Measurements from ENCODE around the gene RAX2. TPM values are rescaled to one million over a fixed set of nuclear protein-coding genes. Genes with fewer than 3 reads are reported as not detected.

Gene RAX2
- total and polyA plus RNA-seq, 2 of the 13 experiments (the other 11 are each of a cell fraction or from before 2014, with no cell fraction given), result not detected

DNA sequence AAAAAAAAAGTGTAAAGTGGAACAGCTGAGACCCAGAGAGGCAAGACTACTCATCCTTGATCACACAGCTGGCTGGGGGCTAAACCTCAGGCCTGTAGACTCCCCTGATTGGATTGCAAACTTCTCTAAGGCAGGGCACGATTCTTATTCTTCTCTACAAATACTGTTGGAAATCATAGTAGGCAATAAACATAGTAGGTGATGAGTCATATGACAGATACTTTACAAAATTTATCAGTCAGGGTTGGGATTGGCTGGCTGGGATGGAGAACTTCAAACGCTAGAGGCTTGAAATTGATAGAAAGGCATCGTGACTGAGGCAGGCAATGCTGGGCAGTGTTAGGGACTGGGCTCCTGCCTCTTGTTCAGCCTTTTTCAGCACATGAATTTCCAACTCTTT, 20.1 kb upstream of the RAX2 start:
- Histone ChIP-seq H3K4me2 (ENCODE audit: low read depth, low read length) (no peak overlapping the region), H3K27me3 (ENCODE audit: control insufficient read depth in 1 of 2, insufficient read depth in 2 of 2, low read length in 2 of 2) (peaks cover 4 to 9% of the 10 kb centered on the region in 2 experiments; a peak in 3 of 5 replicates), H3K9me3 (ENCODE audit: low read length) (no peaks in the 10 kb centered on the region), H3K4me1 (ENCODE audit: insufficient read depth, low read length) (no peaks in the 10 kb centered on the region), H3K27ac (ENCODE audit: extremely low read length, insufficient read depth, low read length) (no peak overlapping the region), H3K4me3 (replicated peaks in 1 of 3; ENCODE audit: insufficient read depth in 1 of 3, low read depth in 2 of 3, low read length in 3 of 3) (no peak overlapping the region), H3K36me3 (replicated peaks in 1 of 2; ENCODE audit: control insufficient read depth in 1 of 2, insufficient read depth in 2 of 2, low read length in 2 of 2) (no peaks in the 10 kb centered on the region), H4K20me1 (ENCODE audit: insufficient read depth, low read length) (no peaks in the 10 kb centered on the region), H3K79me2 (ENCODE audit: insufficient read depth, low read length) (no peaks in the 10 kb centered on the region), H3K9ac (ENCODE audit: insufficient read depth, low read depth, low read length) (no peak overlapping the region), H2AFZ (ENCODE audit: low read length) (no peak overlapping the region)
- intact Hi-C loops (cut with micrococcal nuclease; ENCODE audit: unreplicated experiment), result no loop called here
- DNase-seq (ENCODE audit: low spot score) (no peak), ATAC-seq (no peak), FAIRE-seq (no peak)
- TF ChIP-seq, protein P1, sequence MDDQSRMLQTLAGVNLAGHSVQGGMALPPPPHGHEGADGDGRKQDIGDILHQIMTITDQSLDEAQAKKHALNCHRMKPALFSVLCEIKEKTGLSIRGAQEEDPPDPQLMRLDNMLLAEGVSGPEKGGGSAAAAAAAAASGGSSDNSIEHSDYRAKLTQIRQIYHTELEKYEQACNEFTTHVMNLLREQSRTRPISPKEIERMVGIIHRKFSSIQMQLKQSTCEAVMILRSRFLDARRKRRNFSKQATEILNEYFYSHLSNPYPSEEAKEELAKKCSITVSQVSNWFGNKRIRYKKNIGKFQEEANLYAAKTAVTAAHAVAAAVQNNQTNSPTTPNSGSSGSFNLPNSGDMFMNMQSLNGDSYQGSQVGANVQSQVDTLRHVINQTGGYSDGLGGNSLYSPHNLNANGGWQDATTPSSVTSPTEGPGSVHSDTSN (CRISPR knock-in tag; IDR thresholded peaks at IDR 0.05; ENCODE audit: borderline replicate concordance), result no peak
- TF ChIP-seq CREB1 (IDR thresholded peaks at IDR 0.05) (peak; percentile 62; the same call in 1 of the 2 replicates), CREB1 (CRISPR knock-in tag; IDR thresholded peaks at IDR 0.05) (no peak)
- no TSS peak for BruUV-seq (replicated peaks)
- WGBS (ENCODE audit: low lambda C conversion rate), result 24% methylated on average over 3 of the region's 3 CpGs
- CTCF ChIA-PET (ENCODE audit: low intra/inter-chr PET ratio, low total read pairs), result no interaction called here
- in situ Hi-C loops (cut with HindIII; ENCODE audit: extremely low pct_ligation_motif_present, low pct_unique_long_range_greater_than_20kb), result no loop called here
- POLR2A ChIA-PET, result no interaction called here

DNA sequence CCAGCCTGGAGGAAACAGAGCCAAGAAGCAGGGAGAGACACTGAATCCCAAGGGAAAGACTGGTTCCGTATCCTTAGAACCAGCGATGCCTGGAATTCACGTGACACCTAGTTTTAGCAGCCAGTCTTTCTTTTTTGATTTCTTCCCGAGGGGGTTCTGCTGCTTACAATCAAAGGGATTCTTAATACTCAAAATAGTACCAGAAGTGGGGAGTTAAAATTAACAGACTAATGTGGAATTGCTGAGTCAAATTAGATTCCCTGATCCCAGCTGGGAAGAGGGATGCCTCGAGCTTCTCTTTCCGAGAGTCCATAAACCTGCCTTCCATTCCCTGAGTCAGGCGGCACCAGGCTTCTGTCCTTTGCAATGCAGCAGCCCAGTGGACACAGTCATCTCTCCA, 18.9 kb upstream of the RAX2 start:
- Histone ChIP-seq H3K4me3 (replicated peaks in 1 of 3; ENCODE audit: insufficient read depth in 1 of 3, low read depth in 2 of 3, low read length in 3 of 3) (no peak overlapping the region), H3K9ac (ENCODE audit: insufficient read depth, low read depth, low read length) (no peak overlapping the region), H2AFZ (ENCODE audit: low read length) (no peak overlapping the region), H4K20me1 (ENCODE audit: insufficient read depth, low read length) (no peaks in the 10 kb centered on the region), H3K36me3 (replicated peaks in 1 of 2; ENCODE audit: control insufficient read depth in 1 of 2, insufficient read depth in 2 of 2, low read length in 2 of 2) (no peaks in the 10 kb centered on the region), H3K9me3 (ENCODE audit: low read length) (no peaks in the 10 kb centered on the region), H3K4me1 (ENCODE audit: insufficient read depth, low read length) (no peaks in the 10 kb centered on the region), H3K79me2 (ENCODE audit: insufficient read depth, low read length) (no peaks in the 10 kb centered on the region), H3K27ac (ENCODE audit: extremely low read length, insufficient read depth, low read length) (no peak overlapping the region), H3K4me2 (ENCODE audit: low read depth, low read length) (no peak overlapping the region), H3K27me3 (ENCODE audit: control insufficient read depth in 1 of 2, insufficient read depth in 2 of 2, low read length in 2 of 2) (peaks cover 4 to 14% of the 10 kb centered on the region in 2 experiments; a peak in 4 of 5 replicates)
- ChIA-PET CTCF (ENCODE audit: low intra/inter-chr PET ratio, low total read pairs) (no interaction called here), POLR2A (no interaction called here)
- WGBS (ENCODE audit: low lambda C conversion rate), result 38% methylated on average over 7 of the region's 7 CpGs
- no peak for FAIRE-seq
- ATAC-seq, result no peak
- no peak for DNase-seq (ENCODE audit: low spot score)
- no TSS peak for BruUV-seq (replicated peaks)
- intact Hi-C loops (cut with micrococcal nuclease; ENCODE audit: unreplicated experiment) (no loop called here), in situ Hi-C loops (cut with HindIII; ENCODE audit: extremely low pct_ligation_motif_present, low pct_unique_long_range_greater_than_20kb) (no loop called here)
- no peak for TF ChIP-seq ZNF432 (CRISPR knock-in tag; IDR thresholded peaks at IDR 0.05; ENCODE audit: borderline replicate concordance)
- TF ChIP-seq ZBTB8A (CRISPR knock-in tag; IDR thresholded peaks at IDR 0.05; ENCODE audit: borderline replicate concordance, low read depth), result no peak
- no peak for TF ChIP-seq ZNF337 (CRISPR knock-in tag; IDR thresholded peaks at IDR 0.05; ENCODE audit: borderline replicate concordance, low read depth)
- TF ChIP-seq FOXO1 (CRISPR knock-in tag; IDR thresholded peaks at IDR 0.05), result no peak
- TF ChIP-seq RARG (CRISPR knock-in tag; IDR thresholded peaks at IDR 0.05; ENCODE audit: low read depth), result no peak
- TF ChIP-seq, protein P2, sequence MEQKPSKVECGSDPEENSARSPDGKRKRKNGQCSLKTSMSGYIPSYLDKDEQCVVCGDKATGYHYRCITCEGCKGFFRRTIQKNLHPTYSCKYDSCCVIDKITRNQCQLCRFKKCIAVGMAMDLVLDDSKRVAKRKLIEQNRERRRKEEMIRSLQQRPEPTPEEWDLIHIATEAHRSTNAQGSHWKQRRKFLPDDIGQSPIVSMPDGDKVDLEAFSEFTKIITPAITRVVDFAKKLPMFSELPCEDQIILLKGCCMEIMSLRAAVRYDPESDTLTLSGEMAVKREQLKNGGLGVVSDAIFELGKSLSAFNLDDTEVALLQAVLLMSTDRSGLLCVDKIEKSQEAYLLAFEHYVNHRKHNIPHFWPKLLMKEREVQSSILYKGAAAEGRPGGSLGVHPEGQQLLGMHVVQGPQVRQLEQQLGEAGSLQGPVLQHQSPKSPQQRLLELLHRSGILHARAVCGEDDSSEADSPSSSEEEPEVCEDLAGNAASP (CRISPR knock-in tag; IDR thresholded peaks at IDR 0.05; ENCODE audit: borderline replicate concordance), result no peak
- no peak for TF ChIP-seq ETV6 (CRISPR knock-in tag; conservative IDR thresholded peaks at IDR 0.05)
- TF ChIP-seq SKI (IDR thresholded peaks at IDR 0.05; ENCODE audit: partially characterized antibody), result no peak
- TF ChIP-seq, protein P3, sequence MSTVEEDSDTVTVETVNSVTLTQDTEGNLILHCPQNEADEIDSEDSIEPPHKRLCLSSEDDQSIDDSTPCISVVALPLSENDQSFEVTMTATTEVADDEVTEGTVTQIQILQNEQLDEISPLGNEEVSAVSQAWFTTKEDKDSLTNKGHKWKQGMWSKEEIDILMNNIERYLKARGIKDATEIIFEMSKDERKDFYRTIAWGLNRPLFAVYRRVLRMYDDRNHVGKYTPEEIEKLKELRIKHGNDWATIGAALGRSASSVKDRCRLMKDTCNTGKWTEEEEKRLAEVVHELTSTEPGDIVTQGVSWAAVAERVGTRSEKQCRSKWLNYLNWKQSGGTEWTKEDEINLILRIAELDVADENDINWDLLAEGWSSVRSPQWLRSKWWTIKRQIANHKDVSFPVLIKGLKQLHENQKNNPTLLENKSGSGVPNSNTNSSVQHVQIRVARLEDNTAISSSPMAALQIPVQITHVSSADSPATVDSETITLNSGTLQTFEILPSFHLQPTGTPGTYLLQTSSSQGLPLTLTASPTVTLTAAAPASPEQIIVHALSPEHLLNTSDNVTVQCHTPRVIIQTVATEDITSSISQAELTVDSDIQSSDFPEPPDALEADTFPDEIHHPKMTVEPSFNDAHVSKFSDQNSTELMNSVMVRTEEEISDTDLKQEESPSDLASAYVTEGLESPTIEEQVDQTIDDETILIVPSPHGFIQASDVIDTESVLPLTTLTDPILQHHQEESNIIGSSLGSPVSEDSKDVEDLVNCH (CRISPR knock-in tag; IDR thresholded peaks at IDR 0.05), result no peak
- TF ChIP-seq SP5 (CRISPR knock-in tag; IDR thresholded peaks at IDR 0.05; ENCODE audit: borderline replicate concordance, low read depth), result no peak
